ENCODE data around the gene SYCE3. TPM values are rescaled to one million over a fixed set of nuclear protein-coding genes. Genes with fewer than 3 reads are reported as not detected.

The SYCE3 gene
- total RNA-seq, 2 donors from 2014 or later = not detected

GRCh38 chr22:50504369-50505211 is 58.1 kb downstream of the SYCE3 start:
- ATAC-seq (no peak), DNase-seq (no peak)

DNA sequence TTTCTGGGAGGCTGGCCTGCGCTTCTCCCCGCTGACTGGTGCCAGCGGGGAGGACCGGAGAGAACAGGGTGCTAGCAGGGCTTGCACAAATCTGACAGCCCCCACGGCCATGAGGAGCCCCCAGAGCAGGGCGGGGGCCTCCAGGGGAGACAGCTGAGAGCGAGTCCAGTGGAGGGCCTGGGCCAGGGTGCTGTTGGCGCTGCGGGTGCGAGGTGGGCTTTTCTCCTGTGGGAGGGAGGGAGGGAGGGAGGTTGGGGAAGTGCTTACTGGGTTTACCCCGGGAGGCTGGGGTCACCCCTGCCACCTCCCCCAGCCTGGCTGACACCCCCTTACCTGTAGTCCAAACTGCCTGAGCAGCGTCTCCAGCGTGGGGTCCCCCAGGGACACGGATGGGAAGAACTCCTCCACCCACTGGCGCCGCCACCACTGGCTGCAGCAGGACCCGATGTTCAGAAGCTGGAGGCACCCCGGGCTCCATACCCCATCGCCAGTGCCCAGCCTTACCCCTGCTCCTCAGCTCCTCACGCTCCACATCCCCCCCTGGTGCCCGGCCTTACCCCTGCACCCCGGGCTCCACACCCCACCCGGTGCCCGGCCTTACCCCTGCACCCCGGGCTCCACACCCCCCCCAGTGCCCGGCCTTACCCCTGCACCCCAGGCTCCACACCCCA is 59.1 kb downstream of the SYCE3 start:
- no peak overlapping the region for H3K27ac Mint-ChIP-seq
- H3K27me3 Mint-ChIP-seq = no peaks in the 10 kb centered on the region
- no peak overlapping the region for H3K4me3 Mint-ChIP-seq
- H3K4me1 Mint-ChIP-seq = peaks cover 7% of the 10 kb centered on the region
- DNase-seq (no peak), ATAC-seq (no peak)
- H3K36me3 Mint-ChIP-seq (ENCODE audit: low read depth) = no peaks in the 10 kb centered on the region
- no peaks in the 10 kb centered on the region for H3K9me3 ChIP-seq (ENCODE audit: control insufficient read depth, low read length, poor library complexity, severe bottlenecking)

More at GRCh38 chr22:50504369-50505211, 58.1 kb downstream of the SYCE3 start:
- no peak overlapping the region for H3K27ac Mint-ChIP-seq
- H3K9me3 ChIP-seq (ENCODE audit: control insufficient read depth, low read length, poor library complexity, severe bottlenecking) = no peaks in the 10 kb centered on the region
- no peaks in the 10 kb centered on the region for H3K27me3 Mint-ChIP-seq
- H3K36me3 Mint-ChIP-seq (ENCODE audit: low read depth) = no peaks in the 10 kb centered on the region
- H3K4me1 Mint-ChIP-seq = peaks cover 13% of the 10 kb centered on the region
- no peak overlapping the region for H3K4me3 Mint-ChIP-seq

DNA sequence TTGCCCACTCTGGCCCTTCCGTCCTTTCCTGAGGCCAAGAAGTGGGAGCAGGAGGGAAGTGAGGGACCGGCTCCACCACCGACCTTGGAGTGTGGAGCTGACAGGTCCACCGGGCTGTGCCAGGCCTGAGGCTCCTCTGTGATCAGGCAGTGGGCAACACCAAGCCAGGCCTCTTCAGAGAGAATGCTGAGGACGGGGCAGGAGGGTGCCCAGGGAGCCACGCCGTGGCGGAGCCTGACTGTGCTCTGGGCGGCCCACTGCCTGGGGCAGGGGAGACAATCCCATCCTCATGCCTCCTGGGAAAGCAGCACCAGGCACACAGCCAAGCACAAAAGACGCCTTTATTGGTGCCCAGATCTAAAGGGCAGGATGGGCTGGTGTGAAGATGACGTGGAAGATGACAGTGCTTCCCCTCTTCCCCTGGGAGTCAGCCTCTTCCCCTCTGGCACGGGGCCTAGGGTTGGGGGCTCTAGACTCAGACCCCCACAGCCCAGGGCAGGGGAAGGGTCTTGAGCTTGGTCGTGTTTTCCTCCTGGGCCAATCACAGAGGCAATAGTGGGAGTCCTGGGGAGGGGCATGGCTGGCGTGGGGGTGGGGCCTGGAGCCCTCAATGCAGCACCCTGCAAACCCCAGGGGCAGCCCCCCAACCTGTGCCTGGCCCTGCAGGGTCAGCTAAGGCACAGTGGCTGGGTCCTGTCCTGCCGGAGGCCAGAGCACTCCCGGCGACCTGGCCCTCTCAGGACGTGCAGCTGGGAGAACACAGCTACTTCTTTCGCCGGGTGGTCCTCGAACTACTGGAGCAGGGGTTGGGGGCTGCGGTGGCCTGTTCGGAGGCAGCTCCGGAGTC is 59.9 kb downstream of the SYCE3 start:
- no peaks in the 10 kb centered on the region for H3K9me3 ChIP-seq (ENCODE audit: control insufficient read depth, low read length, poor library complexity, severe bottlenecking)
- Mint-ChIP-seq H3K36me3 (ENCODE audit: low read depth) (no peaks in the 10 kb centered on the region), H3K27me3 (no peaks in the 10 kb centered on the region), H3K4me1 (peaks cover 6% of the 10 kb centered on the region), H3K27ac (no peak overlapping the region), H3K4me3 (no peak overlapping the region)
- DNase-seq (no peak), ATAC-seq (no peak)

GRCh38 chr22:50502096-50502495 is 60.6 kb downstream of the SYCE3 start:
- ATAC-seq (no peak), DNase-seq (no peak)
- Mint-ChIP-seq H3K27ac (no peak overlapping the region), H3K27me3 (no peaks in the 10 kb centered on the region), H3K36me3 (ENCODE audit: low read depth) (no peaks in the 10 kb centered on the region), H3K4me3 (no peak overlapping the region), H3K4me1 (peaks cover 5% of the 10 kb centered on the region)
- H3K9me3 ChIP-seq (ENCODE audit: control insufficient read depth, low read length, poor library complexity, severe bottlenecking) = no peaks in the 10 kb centered on the region

Other genes with a start within 250 kb of the SYCE3 start
- gene DENND6B, start 235.9 kb downstream of the SYCE3 start, total RNA-seq = 1 to 10 TPM; 1.8 to 2.2 TPM
- 10 to 100 TPM; 62.1 to 63.7 TPM for gene PPP6R2, start 219.6 kb downstream of the SYCE3 start, total RNA-seq
- 100 to 1,000 TPM; 202 to 217 TPM for gene SBF1, start 87.9 kb downstream of the SYCE3 start, total RNA-seq
- 1 to 10 TPM; 1.7 to 2.4 TPM for gene ADM2, start 81.4 kb downstream of the SYCE3 start, total RNA-seq
- gene MIOX, start 76.1 kb downstream of the SYCE3 start, total RNA-seq = not detected
- gene LMF2, start 55.2 kb downstream of the SYCE3 start, total RNA-seq = 100 to 1,000 TPM; 110 to 130 TPM
- 100 to 1,000 TPM in 1 of 2 donors, 10 to 100 TPM in 1; 97.0 to 103 TPM for gene NCAPH2, start 54.7 kb downstream of the SYCE3 start, total RNA-seq
- 10 to 100 TPM in 1 of 2 donors, 1 to 10 TPM in 1; 4.5 to 11.3 TPM for gene SCO2, start 37.3 kb downstream of the SYCE3 start, total RNA-seq
- gene TYMP, start 32.9 kb downstream of the SYCE3 start, total RNA-seq = 10 to 100 TPM; 22.3 to 25.9 TPM
- gene KLHDC7B, start 17.0 kb downstream of the SYCE3 start, total RNA-seq = 1 to 10 TPM; 3.8 to 5.1 TPM
- 10 to 100 TPM; 40.0 to 59.5 TPM for gene CPT1B, start 15.5 kb upstream of the SYCE3 start, total RNA-seq
- gene CHKB, start 19.9 kb upstream of the SYCE3 start, total RNA-seq = 100 to 1,000 TPM; 133 to 181 TPM
- under 1 TPM; 0.08 to 0.17 TPM for gene MAPK8IP2, start 37.9 kb upstream of the SYCE3 start, total RNA-seq
- gene ARSA, start 65.2 kb upstream of the SYCE3 start, total RNA-seq = 10 to 100 TPM; 59.4 to 64.0 TPM
- under 1 TPM in 1 of 2 donors, not detected in 1; 0.07 TPM for gene SHANK3, start 109.9 kb upstream of the SYCE3 start, total RNA-seq
- gene ACR, start 175.3 kb upstream of the SYCE3 start, total RNA-seq = not detected
- 10 to 100 TPM; 41.6 to 43.9 TPM for gene RABL2B, start 220.7 kb upstream of the SYCE3 start, total RNA-seq